ENCODE measurements around the gene SPOCK3. TPM values are rescaled to one million over a fixed set of nuclear protein-coding genes. Genes with fewer than 3 reads are reported as not detected.

The SPOCK3 gene
- total and polyA plus RNA-seq, 2 donors (not counting 3 experiments of a cell fraction or from before 2014, with no cell fraction given), result 0.10 TPM; not detected in 1

GRCh38 chr4:167143018-167143417 lies 91.3 kb downstream of the SPOCK3 start:
- no peak overlapping the region for H3K27ac ChIP-seq (ENCODE audit: insufficient read depth, low read depth, low read length)
- intact Hi-C loops (cut with micrococcal nuclease), result no loop called here
- H3K4me1 ChIP-seq (ENCODE audit: control insufficient read depth, extremely low read depth, insufficient read depth, low read length), result no peaks in the 10 kb centered on the region
- H3K4me2 ChIP-seq (ENCODE audit: insufficient read depth, low read length), result no peak overlapping the region
- TF ChIP-seq FOS (IDR thresholded peaks at IDR 0.05; ENCODE audit: borderline replicate concordance, insufficient read depth, low read length), result no peak
- no peak for TF ChIP-seq MAX (IDR thresholded peaks at IDR 0.05; ENCODE audit: insufficient read depth, insufficient read length)
- TF ChIP-seq POLR2A (IDR thresholded peaks at IDR 0.05; ENCODE audit: low read depth, low read length), result no peak
- TF ChIP-seq, protein P1, sequence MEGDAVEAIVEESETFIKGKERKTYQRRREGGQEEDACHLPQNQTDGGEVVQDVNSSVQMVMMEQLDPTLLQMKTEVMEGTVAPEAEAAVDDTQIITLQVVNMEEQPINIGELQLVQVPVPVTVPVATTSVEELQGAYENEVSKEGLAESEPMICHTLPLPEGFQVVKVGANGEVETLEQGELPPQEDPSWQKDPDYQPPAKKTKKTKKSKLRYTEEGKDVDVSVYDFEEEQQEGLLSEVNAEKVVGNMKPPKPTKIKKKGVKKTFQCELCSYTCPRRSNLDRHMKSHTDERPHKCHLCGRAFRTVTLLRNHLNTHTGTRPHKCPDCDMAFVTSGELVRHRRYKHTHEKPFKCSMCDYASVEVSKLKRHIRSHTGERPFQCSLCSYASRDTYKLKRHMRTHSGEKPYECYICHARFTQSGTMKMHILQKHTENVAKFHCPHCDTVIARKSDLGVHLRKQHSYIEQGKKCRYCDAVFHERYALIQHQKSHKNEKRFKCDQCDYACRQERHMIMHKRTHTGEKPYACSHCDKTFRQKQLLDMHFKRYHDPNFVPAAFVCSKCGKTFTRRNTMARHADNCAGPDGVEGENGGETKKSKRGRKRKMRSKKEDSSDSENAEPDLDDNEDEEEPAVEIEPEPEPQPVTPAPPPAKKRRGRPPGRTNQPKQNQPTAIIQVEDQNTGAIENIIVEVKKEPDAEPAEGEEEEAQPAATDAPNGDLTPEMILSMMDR (IDR thresholded peaks at IDR 0.05; ENCODE audit: extremely low read depth in 1 of 2, insufficient read depth in 1 of 2, low read depth in 1 of 2, low read length in 2 of 2), result no peak
- TF ChIP-seq GATA2 (IDR thresholded peaks at IDR 0.05; ENCODE audit: insufficient read depth, insufficient read length, low read depth, low read length), result no peak
- no peak for TF ChIP-seq POLR2AphosphoS5 (IDR thresholded peaks at IDR 0.05; ENCODE audit: insufficient read depth, low read depth, low read length)
- TF ChIP-seq JUN (IDR thresholded peaks at IDR 0.05; ENCODE audit: borderline replicate concordance, insufficient read depth, insufficient read length, low read depth), result no peak
- TF ChIP-seq MYC (IDR thresholded peaks at IDR 0.05; ENCODE audit: low read depth, low read length), result no peak
- TF ChIP-seq EZH2 (IDR thresholded peaks at IDR 0.05; ENCODE audit: borderline replicate concordance, low read depth, low read length, severe bottlenecking), result no peak
- H2AFZ ChIP-seq (ENCODE audit: low read depth, low read length), result no peak overlapping the region
- H3K9me1 ChIP-seq (replicated peaks; ENCODE audit: control insufficient read depth, extremely low read depth, insufficient read depth, low read length), result no peaks in the 10 kb centered on the region
- H3K27me3 ChIP-seq (ENCODE audit: control insufficient read depth in 2 of 2, insufficient read depth in 2 of 2, low read length in 2 of 2), result no peaks in the 10 kb centered on the region
- FAIRE-seq (no peak), DNase-seq (ENCODE audit: low read depth, low spot score) (no peak)
- CTCF ChIA-PET, result no interaction called here
- dilution Hi-C loops (cut with MboI; ENCODE audit: extremely low pct_ligation_motif_present, low sequenced_read_pairs), result no loop called here
- H4K20me1 ChIP-seq (replicated peaks; ENCODE audit: control insufficient read depth, extremely low read depth, insufficient read depth, low read length), result no peaks in the 10 kb centered on the region
- POLR2A ChIA-PET, result no interaction called here
- no peak overlapping the region for H3K9ac ChIP-seq (replicated peaks; ENCODE audit: extremely low read depth, insufficient read depth, low read length)
- H3K4me3 ChIP-seq (replicated peaks in 1 of 3; ENCODE audit: insufficient read depth in 1 of 3, low read depth in 1 of 3, low read length in 3 of 3), result no peak overlapping the region
- H3K36me3 ChIP-seq (ENCODE audit: control insufficient read depth in 2 of 2, extremely low read depth in 1 of 2, insufficient read depth in 2 of 2, low read length in 2 of 2), result no peaks in the 10 kb centered on the region
- BruUV-seq (replicated peaks), result no TSS peak
- no peaks in the 10 kb centered on the region for H3K9me3 ChIP-seq (replicated peaks; ENCODE audit: control insufficient read depth, insufficient read depth, low read length)
- no peaks in the 10 kb centered on the region for H3K79me2 ChIP-seq (ENCODE audit: control insufficient read depth, insufficient read depth, low read length)
